HepG2 (cell line): Measurements from ENCODE around the gene FDXR. TPM values are rescaled to one million over a fixed set of nuclear protein-coding genes. Genes with fewer than 3 reads are reported as not detected.

Experiments
- AHR ChIP-seq: IDR thresholded peaks from 2 replicates; pipeline ENCODE4 v1.6.1; 2018; ENCODE audit warnings: missing genetic modification reagents, missing compliant biosample characterization
- JUND ChIP-seq: sonication (generic); formaldehyde crosslinking; IDR thresholded peaks from 2 replicates; pipeline ENCODE4 v1.8.0; 2022; ENCODE audit warnings: mild to moderate bottlenecking, missing genetic modification reagents
- LRRFIP1 ChIP-seq: sonication (generic); formaldehyde crosslinking; conservative IDR thresholded peaks from 2 replicates; pipeline ENCODE4 v1.4.0; 2020; ENCODE audit warnings: missing genetic modification reagents
- MIER3 ChIP-seq: IDR thresholded peaks from 2 replicates; pipeline ENCODE4 v1.6.1; 2016; ENCODE audit warnings: missing compliant biosample characterization, borderline replicate concordance
- PREB ChIP-seq: sonication (generic); formaldehyde crosslinking; IDR thresholded peaks from 2 replicates; pipeline ENCODE4 v1.4.0; 2020; ENCODE audit warnings: missing genetic modification reagents
- SNRNP70 ChIP-seq: fragments of 200-400 bp; formaldehyde crosslinking; IDR thresholded peaks from 2 replicates; pipeline ENCODE4 v1.6.1; 2017; ENCODE audit warnings: mild to moderate bottlenecking, low read depth, low read length, moderate library complexity
- TFDP2 ChIP-seq: sonication (generic); formaldehyde crosslinking; IDR thresholded peaks from 2 replicates; pipeline ENCODE4 v1.4.0; 2020; ENCODE audit warnings: missing genetic modification reagents
- WIZ ChIP-seq: sonication (generic); formaldehyde crosslinking; IDR thresholded peaks from 2 replicates; pipeline ENCODE4 v1.5.1; 2020; ENCODE audit warnings: mild to moderate bottlenecking, missing genetic modification reagents
- ZBTB44 ChIP-seq: sonication (generic); formaldehyde crosslinking; IDR thresholded peaks from 2 replicates; pipeline ENCODE4 v1.4.0; 2020; ENCODE audit warnings: missing genetic modification reagents
- ZNF160 ChIP-seq: sonication (generic); formaldehyde crosslinking; IDR thresholded peaks from 2 replicates; pipeline ENCODE4 v1.8.0; 2022; ENCODE audit warnings: mild to moderate bottlenecking, inconsistent platforms, missing genetic modification reagents
- ZNF275 ChIP-seq: sonication (generic); formaldehyde crosslinking; IDR thresholded peaks from 2 replicates; pipeline ENCODE4 v1.8.0; 2022; ENCODE audit warnings: missing genetic modification reagents, mild to moderate bottlenecking, inconsistent platforms, borderline replicate concordance
- ZNF3 ChIP-seq: IDR thresholded peaks from 2 replicates; pipeline ENCODE4 v1.7.0; 2017; ENCODE audit warnings: inconsistent platforms
- ZNF354B ChIP-seq: sonication (generic); formaldehyde crosslinking; IDR thresholded peaks from 2 replicates; pipeline ENCODE4 v1.8.0; 2022; ENCODE audit warnings: mild to moderate bottlenecking, missing genetic modification reagents
- ZNF543 ChIP-seq: sonication (generic); formaldehyde crosslinking; IDR thresholded peaks from 2 replicates; pipeline ENCODE4 v1.4.0; 2020; ENCODE audit warnings: mild to moderate bottlenecking, missing genetic modification reagents
- ZNF605 ChIP-seq: sonication (generic); formaldehyde crosslinking; IDR thresholded peaks from 2 replicates; pipeline ENCODE4 v1.8.0; 2022; ENCODE audit warnings: mild to moderate bottlenecking, missing genetic modification reagents
- polyA plus RNA-seq, 8 experiments: library from polyadenylated mRNA; depleted of rRNA in 3 of 8; stranded (reverse) in 7 of 8; unstranded in 1 of 8; fragments of >200 nt; fragmentation: Illumina TruSeq in 4 of 8; extraction: Trizol in 4 of 8; gene quantifications; 2 replicates each; pipeline versions ENCODE4 v1.2.1 to v1.2.3, GENCODE V29; 2011 to 2016; ENCODE audit warnings: low read depth in 4 of 8, missing spikeins in 1 of 8, mixed read lengths in 1 of 8; ENCODE audit not compliant: insufficient read depth in 1 of 8
- total RNA-seq, 5 experiments: library from RNA; depleted of rRNA; stranded (reverse); fragments of >200 nt; fragmentation: Illumina TruSeq; extraction: Trizol; gene quantifications; 2 replicates each; pipeline ENCODE4 v1.2.3, GENCODE V29; 2016; ENCODE audit warnings: low read depth in 1 of 5

FDXR gene
- total and polyA plus RNA-seq, 2 of the 13 experiments (the other 11 are each of a cell fraction or from before 2014, with no cell fraction given), result 23.4 to 116 TPM

- TF ChIP-seq AHR (CRISPR knock-in tag) (0 out of 2 replicates have a peak, but pooled peaks have one; percentile 43), ZNF605 (no peak), TFDP2 (CRISPR knock-in tag) (no peak), LRRFIP1 (no peak), WIZ (CRISPR knock-in tag) (peak; percentile 57; the same call in 1 of the 2 replicates), MIER3 (CRISPR knock-in tag) (no peak), ZBTB44 (CRISPR knock-in tag) (peak; percentile 59; the same call in 1 of the 2 replicates), ZNF3 (CRISPR knock-in tag) (no peak), SNRNP70 (no peak), PREB (CRISPR knock-in tag) (peak; percentile 69; the same call in 1 of the 2 replicates), ZNF160 (CRISPR knock-in tag) (no peak), JUND (CRISPR knock-in tag) (no peak), ZNF354B (CRISPR knock-in tag) (peak; percentile 85), ZNF543 (CRISPR knock-in tag) (no peak; the same call in 1 of the 2 replicates), ZNF275 (CRISPR knock-in tag) (peak; percentile 14; the same call in 1 of the 2 replicates)
Measured at GRCh38 chr17:74872313-74873036, at the start of gene FDXR (continued).
